Type B pancreatic cell (in vitro differentiated cells): ENCODE data around the gene PTPRA. TPM values are rescaled to one million over a fixed set of nuclear protein-coding genes. Genes with fewer than 3 reads are reported as not detected.
"Not testable (repeated sequence)": the region's sequence is repeated elsewhere in the genome, so short reads cannot be mapped to it uniquely, and the experiment has no call there.

Experiments used
- DNase-seq: peaks from one replicate; pipeline ENCODE4 v3.0.0; 2021; ENCODE audit warnings: mixed read lengths; ENCODE audit not compliant: unreplicated experiment; ENCODE audit errors: extremely low spot score
- H3K27ac Mint-ChIP-seq: 2 replicates; pipeline ENCODE4 v1.8.0; 2021; ENCODE audit warnings: mild to moderate bottlenecking, mixed read lengths
- H3K27me3 Mint-ChIP-seq: 2 replicates; pipeline ENCODE4 v1.8.0; 2021; ENCODE audit warnings: mixed read lengths
- H3K36me3 Mint-ChIP-seq: 2 replicates; pipeline ENCODE4 v1.8.0; 2021; ENCODE audit warnings: mixed read lengths
- H3K4me1 Mint-ChIP-seq: one replicate; pipeline ENCODE4 v1.8.0; 2021; ENCODE audit warnings: mixed read lengths; ENCODE audit not compliant: unreplicated experiment
- H3K4me3 Mint-ChIP-seq: 2 replicates; pipeline ENCODE4 v1.8.0; 2021; ENCODE audit warnings: mild to moderate bottlenecking, mixed read lengths
- H3K9me3 Mint-ChIP-seq: 2 replicates; pipeline ENCODE4 v1.8.0; 2021; ENCODE audit warnings: mixed read lengths
- total RNA-seq: library from RNA; stranded (reverse); gene quantifications from 2 replicates; pipeline ENCODE4 v1.2.1, GENCODE V29; 2021; ENCODE audit warnings: low replicate concordance
- TF ChIP-seq, protein P1 (sequence below): fragments of 200-600 bp; sonication (generic); conservative IDR thresholded peaks from 2 replicates; pipeline ENCODE4 v1.5.0; 2021; ENCODE audit warnings: antibody characterized with exemption, mild to moderate bottlenecking

The PTPRA gene
- total RNA-seq, 1 donor from 2014 or later, result 73.8 TPM

DNA sequence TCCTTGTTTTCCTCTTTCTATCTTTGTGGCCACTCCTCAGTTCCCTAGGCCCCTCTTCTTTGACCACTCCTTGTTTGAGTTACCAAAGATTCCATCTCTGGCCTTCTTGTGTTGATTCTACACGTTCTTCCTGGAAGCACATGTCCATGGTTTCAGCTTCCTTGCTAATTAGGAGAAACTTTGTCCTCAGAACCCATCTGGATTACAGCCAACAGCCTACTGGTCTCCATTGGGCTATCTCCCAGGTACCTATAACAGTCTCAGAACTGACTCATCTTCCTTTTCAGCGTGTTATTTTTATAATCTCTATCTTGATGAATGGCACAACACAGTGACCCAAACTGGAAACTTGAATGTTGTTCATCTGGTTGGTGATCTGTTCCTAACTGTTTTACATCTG, 17.5 kb downstream of the PTPRA start:
- TF ChIP-seq, protein P1, sequence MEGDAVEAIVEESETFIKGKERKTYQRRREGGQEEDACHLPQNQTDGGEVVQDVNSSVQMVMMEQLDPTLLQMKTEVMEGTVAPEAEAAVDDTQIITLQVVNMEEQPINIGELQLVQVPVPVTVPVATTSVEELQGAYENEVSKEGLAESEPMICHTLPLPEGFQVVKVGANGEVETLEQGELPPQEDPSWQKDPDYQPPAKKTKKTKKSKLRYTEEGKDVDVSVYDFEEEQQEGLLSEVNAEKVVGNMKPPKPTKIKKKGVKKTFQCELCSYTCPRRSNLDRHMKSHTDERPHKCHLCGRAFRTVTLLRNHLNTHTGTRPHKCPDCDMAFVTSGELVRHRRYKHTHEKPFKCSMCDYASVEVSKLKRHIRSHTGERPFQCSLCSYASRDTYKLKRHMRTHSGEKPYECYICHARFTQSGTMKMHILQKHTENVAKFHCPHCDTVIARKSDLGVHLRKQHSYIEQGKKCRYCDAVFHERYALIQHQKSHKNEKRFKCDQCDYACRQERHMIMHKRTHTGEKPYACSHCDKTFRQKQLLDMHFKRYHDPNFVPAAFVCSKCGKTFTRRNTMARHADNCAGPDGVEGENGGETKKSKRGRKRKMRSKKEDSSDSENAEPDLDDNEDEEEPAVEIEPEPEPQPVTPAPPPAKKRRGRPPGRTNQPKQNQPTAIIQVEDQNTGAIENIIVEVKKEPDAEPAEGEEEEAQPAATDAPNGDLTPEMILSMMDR, result no peak
- Mint-ChIP-seq H3K9me3 (no peaks in the 10 kb centered on the region), H3K4me3 (no peak overlapping the region), H3K36me3 (peaks cover 9% of the 10 kb centered on the region), H3K4me1 (peaks cover 21% of the 10 kb centered on the region), H3K27ac (no peak overlapping the region), H3K27me3 (no peaks in the 10 kb centered on the region)
- no peak for DNase-seq

DNA sequence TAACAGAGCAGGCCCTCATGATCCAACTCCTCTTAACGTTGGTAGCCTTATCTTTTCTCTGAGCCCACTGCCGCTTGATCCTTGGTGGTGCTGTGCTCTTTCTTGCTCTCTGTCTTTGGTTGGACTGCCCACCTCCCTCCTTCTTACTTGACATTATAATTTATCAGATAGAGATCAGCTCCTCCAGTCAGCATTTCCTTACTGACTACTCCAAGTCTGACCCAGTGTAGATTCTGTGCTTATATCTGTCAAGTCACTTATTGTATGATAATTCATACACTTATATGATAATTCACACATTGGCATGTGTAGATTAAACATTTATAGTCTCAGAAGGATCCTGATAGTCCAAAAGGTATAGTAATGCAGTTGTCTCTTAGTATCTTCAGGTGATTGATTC, 18.1 kb downstream of the PTPRA start:
- Mint-ChIP-seq H3K9me3 (no peaks in the 10 kb centered on the region), H3K27ac (no peak overlapping the region), H3K4me3 (no peak overlapping the region), H3K27me3 (no peaks in the 10 kb centered on the region), H3K4me1 (peaks cover 21% of the 10 kb centered on the region), H3K36me3 (peaks cover 11% of the 10 kb centered on the region)
- TF ChIP-seq, protein P1, result no peak
- no peak for DNase-seq

DNA sequence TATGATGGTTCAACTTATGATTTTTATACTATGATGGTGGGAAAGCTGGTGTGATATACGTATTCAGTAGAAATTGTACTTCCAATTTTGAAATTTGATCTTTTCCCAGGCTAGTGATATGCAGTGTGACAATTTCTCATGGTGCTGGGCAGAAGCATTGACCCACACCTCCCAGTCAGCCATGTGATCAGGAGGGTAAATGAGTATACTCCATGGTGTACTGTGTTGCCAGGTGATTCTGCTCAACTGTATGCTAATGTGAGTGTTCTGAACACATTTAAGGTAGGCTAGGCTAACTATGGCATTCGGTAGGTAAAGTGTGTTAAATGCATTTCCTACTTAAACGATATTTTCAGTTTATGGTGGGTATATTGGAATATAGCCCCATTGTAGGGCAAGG, 19.1 kb downstream of the PTPRA start:
- TF ChIP-seq, protein P1, result no peak
- H3K36me3 Mint-ChIP-seq, result peaks cover 14% of the 10 kb centered on the region
- H3K4me3 Mint-ChIP-seq, result no peak overlapping the region
- H3K27me3 Mint-ChIP-seq, result no peaks in the 10 kb centered on the region
- H3K4me1 Mint-ChIP-seq, result peaks cover 19% of the 10 kb centered on the region
- H3K27ac Mint-ChIP-seq, result no peak overlapping the region
- H3K9me3 Mint-ChIP-seq, result no peaks in the 10 kb centered on the region
- DNase-seq, result no peak

DNA sequence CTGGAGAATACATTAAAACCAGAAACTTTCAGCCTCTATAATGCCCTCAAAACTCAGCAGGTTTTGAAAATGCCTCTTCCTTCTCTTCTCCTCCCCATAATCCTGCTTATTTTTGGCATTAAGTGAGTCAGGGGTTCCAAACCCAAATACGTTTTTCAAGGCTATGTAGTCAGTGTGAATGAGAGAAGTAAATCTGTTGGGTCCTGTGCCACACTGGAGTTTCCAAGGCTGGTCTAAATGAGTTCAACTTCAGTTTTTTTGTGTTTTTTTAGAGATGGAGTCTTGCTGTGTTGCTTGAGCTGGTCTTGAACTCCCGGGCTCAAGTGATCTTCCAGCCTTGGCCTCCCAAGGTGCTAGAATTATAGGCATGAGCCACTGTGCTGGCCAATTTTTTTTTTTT, 20.9 kb downstream of the PTPRA start:
- Mint-ChIP-seq H3K4me3 (no peak overlapping the region), H3K9me3 (no peaks in the 10 kb centered on the region), H3K4me1 (peaks cover 17% of the 10 kb centered on the region), H3K36me3 (peaks cover 14% of the 10 kb centered on the region), H3K27me3 (no peaks in the 10 kb centered on the region), H3K27ac (no peak overlapping the region)
- TF ChIP-seq, protein P1, result no peak
- no peak for DNase-seq

DNA sequence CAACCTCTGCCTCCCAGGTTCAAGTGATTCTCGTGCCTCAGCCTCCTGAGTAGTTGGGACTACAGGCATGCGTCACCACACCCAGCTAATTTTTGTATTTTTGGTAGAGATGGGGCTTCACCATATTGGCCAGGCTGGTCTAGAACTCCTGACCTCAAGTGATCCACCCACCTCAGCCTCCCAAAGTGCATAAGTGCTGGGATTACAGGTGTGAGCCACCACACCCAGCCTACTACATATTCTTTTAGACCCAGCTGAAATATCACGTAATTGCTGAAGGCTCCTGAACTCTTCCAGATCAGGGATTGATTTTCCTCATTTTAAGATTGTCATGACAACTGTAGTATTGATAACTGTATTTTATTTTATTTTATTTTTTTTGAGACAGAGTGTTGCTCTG, 21.9 kb downstream of the PTPRA start:
- Mint-ChIP-seq H3K4me1 (peaks cover 17% of the 10 kb centered on the region), H3K36me3 (peaks cover 14% of the 10 kb centered on the region)
- H3K9me3 Mint-ChIP-seq, H3K27ac Mint-ChIP-seq, H3K27me3 Mint-ChIP-seq, DNase-seq, H3K4me3 Mint-ChIP-seq: not testable (repeated sequence)

DNA sequence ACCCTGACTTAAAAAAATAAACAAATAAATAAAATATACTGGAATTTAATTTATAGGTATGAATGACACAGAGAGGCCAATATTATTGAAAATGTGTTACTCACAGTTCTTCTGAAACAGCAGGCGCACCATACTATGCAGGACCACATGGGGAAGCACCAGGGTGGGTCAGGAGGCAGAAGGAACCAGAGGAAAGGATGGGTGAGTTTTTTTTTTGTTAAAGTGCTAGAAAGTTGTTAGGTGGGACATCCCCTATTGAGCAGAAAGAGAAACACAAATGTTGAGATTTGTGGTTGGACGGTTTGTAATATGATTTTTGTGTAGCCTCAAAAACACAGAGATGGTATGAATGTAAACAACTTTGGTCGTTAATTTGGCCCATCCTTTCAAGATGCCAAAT, 26.0 kb downstream of the PTPRA start:
- H3K4me1 Mint-ChIP-seq, result no peaks in the 10 kb centered on the region
- no peak overlapping the region for H3K27ac Mint-ChIP-seq
- TF ChIP-seq, protein P1, result no peak
- peaks cover 8% of the 10 kb centered on the region for H3K36me3 Mint-ChIP-seq
- H3K27me3 Mint-ChIP-seq, result no peaks in the 10 kb centered on the region
- H3K4me3 Mint-ChIP-seq, result no peak overlapping the region
- no peak for DNase-seq
- no peaks in the 10 kb centered on the region for H3K9me3 Mint-ChIP-seq
